GM12878 (cell line): ENCODE results near the gene CAMK2D.

Source experiments
- CEBPZ ChIP-seq: fragments of 150-350 bp; IDR thresholded peaks from 2 replicates; pipeline ENCODE4 v1.6.1; 2016; ENCODE audit warnings: low read depth, low read length
- EP300 ChIP-seq, 2 experiments: fragments of 150-350 bp in 1 of 2; IDR thresholded peaks; 2 replicates each; pipeline ENCODE4 v1.6.1; 2011 to 2012; ENCODE audit warnings: low read depth in 2 of 2, low read length in 2 of 2, borderline replicate concordance in 1 of 2, improper control_type of control experiment in 1 of 2, inconsistent platforms in 1 of 2; ENCODE audit not compliant: control insufficient read depth in 1 of 2
- MXI1 ChIP-seq: fragments of 150-350 bp; IDR thresholded peaks from 2 replicates; pipeline ENCODE4 v1.6.1; 2011; ENCODE audit warnings: low read depth, mild to moderate bottlenecking, inconsistent platforms, low read length, improper control_type of control experiment
- POLR2A ChIP-seq: IDR thresholded peaks from 2 replicates; pipeline ENCODE4 v1.6.1; 2011; ENCODE audit warnings: low read depth, mild to moderate bottlenecking, low read length
- ZNF384 ChIP-seq: IDR thresholded peaks from 2 replicates; pipeline ENCODE4 v1.6.1; 2012; ENCODE audit warnings: low read depth, mild to moderate bottlenecking, low read length, improper control_type of control experiment, borderline replicate concordance
- TF ChIP-seq, protein P1 (sequence below), 3 experiments: IDR thresholded peaks in 2 of 3; conservative IDR thresholded peaks in 1 of 3; 2 replicates each; pipeline ENCODE4 v1.5.1; 2011; ENCODE audit warnings: low read depth in 3 of 3, low read length in 3 of 3, mild to moderate bottlenecking in 3 of 3, control low read depth in 2 of 3, moderate library complexity in 2 of 3, inconsistent platforms in 1 of 3, mixed read lengths in 1 of 3; ENCODE audit not compliant: control insufficient read depth in 2 of 3, insufficient read depth in 1 of 3; ENCODE audit errors: extremely low read depth in 1 of 3
- TF ChIP-seq, protein P2 (sequence below): IDR thresholded peaks from 2 replicates; pipeline ENCODE4 v1.6.1; 2012; ENCODE audit warnings: mild to moderate bottlenecking, low read depth, low read length

DNA sequence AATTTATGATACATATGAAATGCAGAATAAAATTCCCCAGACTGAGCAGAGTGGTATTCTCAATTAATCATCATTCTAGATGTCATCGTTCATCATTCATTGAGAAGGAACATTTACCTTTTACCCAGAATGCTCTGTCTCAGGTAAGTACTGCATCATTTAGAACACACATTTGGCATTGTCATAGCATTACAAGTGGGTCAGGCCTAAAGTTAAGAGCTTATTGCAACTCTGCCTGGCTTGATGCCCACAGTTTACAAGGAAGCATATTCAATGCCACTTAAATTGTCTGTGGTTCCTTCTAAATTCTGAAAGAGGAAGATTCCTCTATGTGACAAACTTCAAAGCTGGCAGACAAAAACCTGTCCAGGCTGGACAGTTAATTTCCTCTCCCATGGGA is 87.3 kb downstream of the CAMK2D start:
- TF ChIP-seq MXI1 (no peak), EP300 (IDR thresholded peaks at IDR 0.05; ENCODE audit: borderline replicate concordance in 1 of 2, control insufficient read depth in 1 of 2, low read depth in 2 of 2, low read length in 2 of 2) (no peak), POLR2A (no peak), CEBPZ (no peak), ZNF384 (no peak)
- TF ChIP-seq, protein P1, sequence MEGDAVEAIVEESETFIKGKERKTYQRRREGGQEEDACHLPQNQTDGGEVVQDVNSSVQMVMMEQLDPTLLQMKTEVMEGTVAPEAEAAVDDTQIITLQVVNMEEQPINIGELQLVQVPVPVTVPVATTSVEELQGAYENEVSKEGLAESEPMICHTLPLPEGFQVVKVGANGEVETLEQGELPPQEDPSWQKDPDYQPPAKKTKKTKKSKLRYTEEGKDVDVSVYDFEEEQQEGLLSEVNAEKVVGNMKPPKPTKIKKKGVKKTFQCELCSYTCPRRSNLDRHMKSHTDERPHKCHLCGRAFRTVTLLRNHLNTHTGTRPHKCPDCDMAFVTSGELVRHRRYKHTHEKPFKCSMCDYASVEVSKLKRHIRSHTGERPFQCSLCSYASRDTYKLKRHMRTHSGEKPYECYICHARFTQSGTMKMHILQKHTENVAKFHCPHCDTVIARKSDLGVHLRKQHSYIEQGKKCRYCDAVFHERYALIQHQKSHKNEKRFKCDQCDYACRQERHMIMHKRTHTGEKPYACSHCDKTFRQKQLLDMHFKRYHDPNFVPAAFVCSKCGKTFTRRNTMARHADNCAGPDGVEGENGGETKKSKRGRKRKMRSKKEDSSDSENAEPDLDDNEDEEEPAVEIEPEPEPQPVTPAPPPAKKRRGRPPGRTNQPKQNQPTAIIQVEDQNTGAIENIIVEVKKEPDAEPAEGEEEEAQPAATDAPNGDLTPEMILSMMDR (IDR thresholded peaks at IDR 0.05 in 2 of 3, conservative IDR thresholded peaks at IDR 0.05 in 1 of 3; ENCODE audit: control insufficient read depth in 2 of 3, extremely low read depth in 1 of 3, insufficient read depth in 1 of 3, low read depth in 3 of 3, low read length in 3 of 3): no peak
- TF ChIP-seq, protein P2, sequence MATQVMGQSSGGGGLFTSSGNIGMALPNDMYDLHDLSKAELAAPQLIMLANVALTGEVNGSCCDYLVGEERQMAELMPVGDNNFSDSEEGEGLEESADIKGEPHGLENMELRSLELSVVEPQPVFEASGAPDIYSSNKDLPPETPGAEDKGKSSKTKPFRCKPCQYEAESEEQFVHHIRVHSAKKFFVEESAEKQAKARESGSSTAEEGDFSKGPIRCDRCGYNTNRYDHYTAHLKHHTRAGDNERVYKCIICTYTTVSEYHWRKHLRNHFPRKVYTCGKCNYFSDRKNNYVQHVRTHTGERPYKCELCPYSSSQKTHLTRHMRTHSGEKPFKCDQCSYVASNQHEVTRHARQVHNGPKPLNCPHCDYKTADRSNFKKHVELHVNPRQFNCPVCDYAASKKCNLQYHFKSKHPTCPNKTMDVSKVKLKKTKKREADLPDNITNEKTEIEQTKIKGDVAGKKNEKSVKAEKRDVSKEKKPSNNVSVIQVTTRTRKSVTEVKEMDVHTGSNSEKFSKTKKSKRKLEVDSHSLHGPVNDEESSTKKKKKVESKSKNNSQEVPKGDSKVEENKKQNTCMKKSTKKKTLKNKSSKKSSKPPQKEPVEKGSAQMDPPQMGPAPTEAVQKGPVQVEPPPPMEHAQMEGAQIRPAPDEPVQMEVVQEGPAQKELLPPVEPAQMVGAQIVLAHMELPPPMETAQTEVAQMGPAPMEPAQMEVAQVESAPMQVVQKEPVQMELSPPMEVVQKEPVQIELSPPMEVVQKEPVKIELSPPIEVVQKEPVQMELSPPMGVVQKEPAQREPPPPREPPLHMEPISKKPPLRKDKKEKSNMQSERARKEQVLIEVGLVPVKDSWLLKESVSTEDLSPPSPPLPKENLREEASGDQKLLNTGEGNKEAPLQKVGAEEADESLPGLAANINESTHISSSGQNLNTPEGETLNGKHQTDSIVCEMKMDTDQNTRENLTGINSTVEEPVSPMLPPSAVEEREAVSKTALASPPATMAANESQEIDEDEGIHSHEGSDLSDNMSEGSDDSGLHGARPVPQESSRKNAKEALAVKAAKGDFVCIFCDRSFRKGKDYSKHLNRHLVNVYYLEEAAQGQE: no peak
